ENCODE results near the gene SEMA6D. TPM values are rescaled to one million over a fixed set of nuclear protein-coding genes. Genes with fewer than 3 reads are reported as not detected.

Gene SEMA6D
- total RNA-seq, 1 experiment from 2014 or later, result 0.91 TPM

DNA sequence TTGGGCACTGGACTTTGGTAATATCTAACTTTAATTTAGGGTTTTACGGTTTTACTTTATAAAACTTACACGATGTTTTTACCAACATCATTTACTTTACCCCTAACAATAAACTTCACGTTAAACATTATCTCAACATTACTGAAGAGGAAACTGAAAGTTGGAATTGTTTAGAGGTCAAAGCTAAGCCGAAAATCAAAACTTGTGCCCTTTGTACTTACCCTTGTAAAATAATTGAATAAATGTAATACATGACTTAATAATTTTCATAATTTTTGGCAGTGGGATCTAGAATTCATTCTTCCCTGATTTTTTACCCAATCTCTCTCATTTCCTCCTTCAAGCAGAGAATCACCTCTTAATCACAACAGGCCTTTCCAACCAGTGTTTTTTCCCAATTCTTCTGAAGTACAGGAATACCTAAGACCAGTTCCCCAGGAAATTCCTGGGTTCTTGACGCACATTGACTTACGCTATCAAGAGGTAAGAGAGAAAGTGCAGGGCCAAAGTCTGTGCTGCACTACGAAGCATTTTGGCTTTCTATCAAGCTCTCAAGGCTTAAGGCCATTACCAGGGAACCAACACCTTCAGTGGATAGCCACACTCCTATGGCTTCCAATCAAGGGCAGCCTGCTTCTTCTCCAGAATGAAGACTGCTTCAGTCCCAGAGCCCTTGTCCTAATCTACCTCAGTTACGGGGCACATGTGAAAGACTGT is 11.9 kb upstream of the SEMA6D start:
- ChIA-PET CTCF (no interaction called here), POLR2A (ENCODE audit: unreplicated experiment) (no interaction called here)
- Histone ChIP-seq H3K4me1 (ENCODE audit: insufficient read depth, low read length) (no peaks in the 10 kb centered on the region), H3K4me2 (ENCODE audit: low read length) (no peak overlapping the region), H3K9me2 (replicated peaks; ENCODE audit: low read length) (no peaks in the 10 kb centered on the region), H4K20me1 (ENCODE audit: low read length) (no peaks in the 10 kb centered on the region), H3K27me3 (ENCODE audit: low read length) (no peaks in the 10 kb centered on the region), H3K4me3 (ENCODE audit: low read length) (no peak overlapping the region), H3K36me3 (ENCODE audit: low read depth, low read length) (no peaks in the 10 kb centered on the region), H3F3A (ENCODE audit: low read length, unreplicated experiment) (no peaks in the 10 kb centered on the region), H3K9me3 (ENCODE audit: low read length) (no peaks in the 10 kb centered on the region), H3K79me2 (ENCODE audit: low read length) (no peaks in the 10 kb centered on the region), H2AFZ (ENCODE audit: low read length) (no peak overlapping the region), H3K9ac (ENCODE audit: low read length) (no peak overlapping the region), H3K27ac (ENCODE audit: low read length) (no peak overlapping the region)
- DNase-seq (no peak), ATAC-seq (no peak)
- TF ChIP-seq EZH2 (IDR thresholded peaks at IDR 0.05; ENCODE audit: low read length, unreplicated experiment) (no peak), EZH2phosphoT487 (IDR thresholded peaks at IDR 0.05; ENCODE audit: borderline replicate concordance, low read length) (no peak)
- TF ChIP-seq, protein P1, sequence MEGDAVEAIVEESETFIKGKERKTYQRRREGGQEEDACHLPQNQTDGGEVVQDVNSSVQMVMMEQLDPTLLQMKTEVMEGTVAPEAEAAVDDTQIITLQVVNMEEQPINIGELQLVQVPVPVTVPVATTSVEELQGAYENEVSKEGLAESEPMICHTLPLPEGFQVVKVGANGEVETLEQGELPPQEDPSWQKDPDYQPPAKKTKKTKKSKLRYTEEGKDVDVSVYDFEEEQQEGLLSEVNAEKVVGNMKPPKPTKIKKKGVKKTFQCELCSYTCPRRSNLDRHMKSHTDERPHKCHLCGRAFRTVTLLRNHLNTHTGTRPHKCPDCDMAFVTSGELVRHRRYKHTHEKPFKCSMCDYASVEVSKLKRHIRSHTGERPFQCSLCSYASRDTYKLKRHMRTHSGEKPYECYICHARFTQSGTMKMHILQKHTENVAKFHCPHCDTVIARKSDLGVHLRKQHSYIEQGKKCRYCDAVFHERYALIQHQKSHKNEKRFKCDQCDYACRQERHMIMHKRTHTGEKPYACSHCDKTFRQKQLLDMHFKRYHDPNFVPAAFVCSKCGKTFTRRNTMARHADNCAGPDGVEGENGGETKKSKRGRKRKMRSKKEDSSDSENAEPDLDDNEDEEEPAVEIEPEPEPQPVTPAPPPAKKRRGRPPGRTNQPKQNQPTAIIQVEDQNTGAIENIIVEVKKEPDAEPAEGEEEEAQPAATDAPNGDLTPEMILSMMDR (conservative IDR thresholded peaks at IDR 0.05; ENCODE audit: low read depth, low read length), result no peak
- intact Hi-C loops (cut with micrococcal nuclease), result no loop called here
- BruUV-seq (replicated peaks), result no TSS peak

DNA sequence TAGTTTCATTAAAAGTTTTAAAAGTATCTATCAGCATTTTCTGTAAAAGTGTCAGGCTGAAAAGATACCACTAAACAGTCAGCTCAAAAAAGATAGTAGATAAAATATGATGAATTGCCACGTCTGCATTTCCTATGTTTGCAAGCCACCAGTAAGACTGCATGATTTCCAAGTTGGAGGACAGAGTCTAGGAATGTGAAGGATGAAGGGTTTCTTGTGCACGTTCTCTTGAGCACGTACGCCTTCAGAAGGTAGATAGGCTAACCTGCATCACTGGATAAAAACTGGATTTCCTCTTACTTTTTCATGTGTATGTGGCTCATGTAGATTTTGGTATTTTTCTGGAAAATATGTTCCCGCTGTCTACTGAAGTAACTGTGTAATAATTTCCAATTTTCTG is 9.9 kb upstream of the SEMA6D start:
- ChIA-PET POLR2A (ENCODE audit: unreplicated experiment) (no interaction called here), CTCF (no interaction called here)
- ATAC-seq (no peak), DNase-seq (no peak)
- Histone ChIP-seq H3F3A (ENCODE audit: low read length, unreplicated experiment) (no peaks in the 10 kb centered on the region), H3K27me3 (ENCODE audit: low read length) (no peaks in the 10 kb centered on the region), H3K4me2 (ENCODE audit: low read length) (no peak overlapping the region), H3K9me2 (replicated peaks; ENCODE audit: low read length) (no peaks in the 10 kb centered on the region), H3K27ac (ENCODE audit: low read length) (no peak overlapping the region), H3K36me3 (ENCODE audit: low read depth, low read length) (no peaks in the 10 kb centered on the region), H3K9me3 (ENCODE audit: low read length) (no peaks in the 10 kb centered on the region), H3K4me1 (ENCODE audit: insufficient read depth, low read length) (no peaks in the 10 kb centered on the region), H2AFZ (ENCODE audit: low read length) (no peak overlapping the region), H3K4me3 (ENCODE audit: low read length) (no peak overlapping the region), H3K79me2 (ENCODE audit: low read length) (no peaks in the 10 kb centered on the region), H3K9ac (ENCODE audit: low read length) (no peak overlapping the region), H4K20me1 (ENCODE audit: low read length) (no peaks in the 10 kb centered on the region)
- intact Hi-C loops (cut with micrococcal nuclease), result no loop called here
- BruUV-seq (replicated peaks), result no TSS peak
- no peak for TF ChIP-seq EZH2 (IDR thresholded peaks at IDR 0.05; ENCODE audit: low read length, unreplicated experiment)
- TF ChIP-seq EZH2phosphoT487 (IDR thresholded peaks at IDR 0.05; ENCODE audit: borderline replicate concordance, low read length), result no peak
- TF ChIP-seq, protein P1 (conservative IDR thresholded peaks at IDR 0.05; ENCODE audit: low read depth, low read length), result no peak

DNA sequence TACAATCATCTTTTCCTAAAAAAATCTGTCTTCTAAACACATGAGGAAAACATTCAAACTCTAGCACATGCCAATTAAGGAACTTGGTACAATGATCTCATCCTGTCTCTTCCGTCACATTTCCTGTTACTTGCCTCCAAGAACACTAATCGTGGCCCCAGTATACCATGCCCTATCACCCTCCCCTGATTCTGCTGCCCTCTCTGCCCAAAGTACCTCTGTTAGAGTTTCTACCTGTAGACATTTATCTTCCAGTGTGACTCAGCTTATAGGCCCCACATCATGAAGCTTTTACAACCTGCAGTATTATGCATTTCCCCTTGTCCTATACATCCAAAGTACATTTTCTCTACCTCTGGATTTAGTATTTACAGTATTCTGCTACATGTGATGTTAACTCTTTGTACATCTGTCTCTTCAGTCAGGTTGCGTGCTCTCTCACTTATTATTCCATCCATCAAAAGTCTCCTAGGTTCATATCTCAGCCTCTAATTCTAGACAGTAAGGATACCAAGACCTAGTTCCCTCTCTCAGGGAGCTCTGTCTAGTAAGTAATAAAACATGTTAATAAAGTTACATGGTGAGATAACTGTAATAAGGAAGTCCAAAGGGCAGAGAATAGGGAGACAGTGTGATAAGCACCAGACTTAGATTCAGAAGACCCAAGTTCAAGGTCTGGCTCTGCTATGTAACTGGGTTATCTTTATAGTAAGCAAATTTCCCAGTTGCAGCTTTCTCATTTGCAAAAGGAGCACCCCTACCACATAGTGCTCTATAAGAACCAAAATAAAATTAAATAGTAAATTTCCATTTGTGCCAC is 8.9 kb upstream of the SEMA6D start:
- no peak overlapping the region for H3K27ac ChIP-seq (ENCODE audit: low read length)
- H3K4me2 ChIP-seq (ENCODE audit: low read length), result no peak overlapping the region
- H3K27me3 ChIP-seq (ENCODE audit: low read length), result no peaks in the 10 kb centered on the region
- H3F3A ChIP-seq (ENCODE audit: low read length, unreplicated experiment), result no peaks in the 10 kb centered on the region
- ATAC-seq (no peak), DNase-seq (no peak)
- H3K9me2 ChIP-seq (replicated peaks; ENCODE audit: low read length), result no peaks in the 10 kb centered on the region
- no peaks in the 10 kb centered on the region for H3K4me1 ChIP-seq (ENCODE audit: insufficient read depth, low read length)
- H3K4me3 ChIP-seq (ENCODE audit: low read length), result no peak overlapping the region
- H3K9me3 ChIP-seq (ENCODE audit: low read length), result no peaks in the 10 kb centered on the region
- TF ChIP-seq EZH2 (IDR thresholded peaks at IDR 0.05; ENCODE audit: low read length, unreplicated experiment), result no peak
- TF ChIP-seq, protein P1 (conservative IDR thresholded peaks at IDR 0.05; ENCODE audit: low read depth, low read length), result no peak
- no peak overlapping the region for H3K9ac ChIP-seq (ENCODE audit: low read length)
- H4K20me1 ChIP-seq (ENCODE audit: low read length), result no peaks in the 10 kb centered on the region
- no peak overlapping the region for H2AFZ ChIP-seq (ENCODE audit: low read length)
- H3K36me3 ChIP-seq (ENCODE audit: low read depth, low read length), result no peaks in the 10 kb centered on the region
- ChIA-PET CTCF (no interaction called here), POLR2A (ENCODE audit: unreplicated experiment) (no interaction called here)
- no TSS peak for BruUV-seq (replicated peaks)
- H3K79me2 ChIP-seq (ENCODE audit: low read length), result no peaks in the 10 kb centered on the region
- intact Hi-C loops (cut with micrococcal nuclease), result no loop called here
